ENCODE data around the gene DCAKD. TPM values are rescaled to one million over a fixed set of nuclear protein-coding genes. Genes with fewer than 3 reads are reported as not detected.

DCAKD gene
- total RNA-seq, 5 donors from 2014 or later (not counting 1 experiment from before 2014, with no cell fraction given), result 18.7 to 40.7 (median 29.7) TPM

- DNase-seq, result no peak
- H3K27ac Mint-ChIP-seq, result no peak overlapping the region
- H3K4me1 Mint-ChIP-seq, result peaks cover 0 to 2% (median 0%) of the 10 kb centered on the region in 3 donors
- Histone ChIP-seq H3K4me1 (ENCODE audit: control insufficient read depth in 1 of 2, extremely low read depth in 1 of 2, insufficient read depth in 2 of 2, low read length in 2 of 2) (peaks cover 0 to under 1% of the 10 kb centered on the region in 2 experiments), H3K9me3 (no peaks in the 10 kb centered on the region), H3K4me3 (ENCODE audit: control insufficient read depth in 1 of 2, extremely low read depth in 1 of 2, low read length in 1 of 2) (no peak overlapping the region), H3K27ac (ENCODE audit: low read length) (no peak overlapping the region), H3K36me3 (ENCODE audit: control insufficient read depth in 2 of 2, extremely low read depth in 1 of 2, insufficient read depth in 1 of 2, low read length in 1 of 2) (no peaks in the 10 kb centered on the region), H3K27me3 (replicated peaks in 1 of 2; ENCODE audit: control insufficient read depth in 2 of 2, extremely low read depth in 1 of 2, insufficient read depth in 2 of 2, low read length in 1 of 2) (peaks cover 0 to 37% of the 10 kb centered on the region in 2 experiments)
- H3K36me3 Mint-ChIP-seq, result no peaks in the 10 kb centered on the region
- WGBS (ENCODE audit: insufficient coverage), result 82% methylated on average over 8 of the region's 17 CpGs
- POLR2A ChIA-PET, result interaction anchor here in 1 of 2 donors (0.6 kb wide), 1 partner anchor 83 kb away, joined by 3 read pairs; no protein-coding TSS in a partner anchor
- peaks cover 13 to 29% of the 10 kb centered on the region in 2 donors for H3K27me3 Mint-ChIP-seq
- CTCF ChIA-PET, result no interaction called here
- no peaks in the 10 kb centered on the region for H3K9me3 Mint-ChIP-seq
- no peak for ATAC-seq (replicated peaks in 1 of 4)
- H3K4me3 Mint-ChIP-seq, result no peak overlapping the region
Measured at GRCh38 chr17:45013021-45013997, 38.1 kb downstream of the DCAKD start.

- no peak overlapping the region for H3K4me3 Mint-ChIP-seq
- Histone ChIP-seq H3K4me3 (ENCODE audit: control insufficient read depth in 1 of 2, extremely low read depth in 1 of 2, low read length in 1 of 2) (no peak overlapping the region), H3K9me3 (no peaks in the 10 kb centered on the region), H3K36me3 (ENCODE audit: control insufficient read depth in 2 of 2, extremely low read depth in 1 of 2, insufficient read depth in 1 of 2, low read length in 1 of 2) (no peaks in the 10 kb centered on the region), H3K4me1 (ENCODE audit: control insufficient read depth in 1 of 2, extremely low read depth in 1 of 2, insufficient read depth in 2 of 2, low read length in 2 of 2) (no peaks in the 10 kb centered on the region), H3K27me3 (replicated peaks in 1 of 2; ENCODE audit: control insufficient read depth in 2 of 2, extremely low read depth in 1 of 2, insufficient read depth in 2 of 2, low read length in 1 of 2) (peaks cover 0 to 34% of the 10 kb centered on the region in 2 experiments), H3K27ac (ENCODE audit: low read length) (no peak overlapping the region)
- no peaks in the 10 kb centered on the region for H3K36me3 Mint-ChIP-seq
- H3K27ac Mint-ChIP-seq, result no peak overlapping the region
- H3K9me3 Mint-ChIP-seq, result no peaks in the 10 kb centered on the region
- ChIA-PET CTCF (no interaction called here), POLR2A (no interaction called here)
- ATAC-seq (replicated peaks in 1 of 4) (no peak), DNase-seq (no peak)
- H3K27me3 Mint-ChIP-seq, result peaks cover 6 to 35% of the 10 kb centered on the region in 2 donors
- WGBS (ENCODE audit: insufficient coverage), result no CpG with 5 or more reads among the region's 1 CpG
- no peaks in the 10 kb centered on the region for H3K4me1 Mint-ChIP-seq
Measured at GRCh38 chr17:45011767-45012166, 39.7 kb downstream of the DCAKD start.

- Histone ChIP-seq H3K36me3 (ENCODE audit: control insufficient read depth in 2 of 2, extremely low read depth in 1 of 2, insufficient read depth in 1 of 2, low read length in 1 of 2) (no peaks in the 10 kb centered on the region), H3K9me3 (no peaks in the 10 kb centered on the region), H3K4me1 (ENCODE audit: control insufficient read depth in 1 of 2, extremely low read depth in 1 of 2, insufficient read depth in 2 of 2, low read length in 2 of 2) (no peaks in the 10 kb centered on the region), H3K4me3 (ENCODE audit: control insufficient read depth in 1 of 2, extremely low read depth in 1 of 2, low read length in 1 of 2) (no peak overlapping the region), H3K27ac (ENCODE audit: low read length) (no peak overlapping the region), H3K27me3 (replicated peaks in 1 of 2; ENCODE audit: control insufficient read depth in 2 of 2, extremely low read depth in 1 of 2, insufficient read depth in 2 of 2, low read length in 1 of 2) (peaks cover 0 to 32% of the 10 kb centered on the region in 2 experiments)
- 68% methylated on average over 6 of the region's 13 CpGs for WGBS (ENCODE audit: insufficient coverage)
- DNase-seq, result no peak
- H3K4me3 Mint-ChIP-seq, result no peak overlapping the region
- peaks cover 0 to 25% of the 10 kb centered on the region in 2 donors for H3K27me3 Mint-ChIP-seq
- POLR2A ChIA-PET, result interaction anchor here (0.6 to 0.7 kb wide), 2 partner anchors 93 to 393 kb away, joined by 3 to 5 read pairs; no protein-coding TSS in a partner anchor
- H3K27ac Mint-ChIP-seq, result no peak overlapping the region
- ATAC-seq (replicated peaks in 1 of 4), result no peak
- H3K36me3 Mint-ChIP-seq, result no peaks in the 10 kb centered on the region
- no peaks in the 10 kb centered on the region for H3K4me1 Mint-ChIP-seq
- CTCF ChIA-PET, result no interaction called here
- no peaks in the 10 kb centered on the region for H3K9me3 Mint-ChIP-seq
Measured at GRCh38 chr17:45009676-45010467, 41.6 kb downstream of the DCAKD start.

- peaks cover 0 to 25% of the 10 kb centered on the region in 2 donors for H3K27me3 Mint-ChIP-seq
- ChIA-PET CTCF (no interaction called here), POLR2A (no interaction called here)
Measured at GRCh38 chr17:45008216-45008615, 43.2 kb downstream of the DCAKD start.

GRCh38 chr17:45006927-45007461 is 44.4 kb downstream of the DCAKD start:
- Mint-ChIP-seq H3K27ac (no peak overlapping the region), H3K27me3 (peaks cover 0 to 25% of the 10 kb centered on the region in 2 donors), H3K9me3 (no peaks in the 10 kb centered on the region), H3K4me1 (no peaks in the 10 kb centered on the region), H3K4me3 (no peak overlapping the region), H3K36me3 (no peaks in the 10 kb centered on the region)
- Histone ChIP-seq H3K9me3 (no peaks in the 10 kb centered on the region), H3K36me3 (ENCODE audit: control insufficient read depth in 2 of 2, extremely low read depth in 1 of 2, insufficient read depth in 1 of 2, low read length in 1 of 2) (no peaks in the 10 kb centered on the region), H3K27ac (ENCODE audit: low read length) (no peak overlapping the region), H3K4me3 (ENCODE audit: control insufficient read depth in 1 of 2, extremely low read depth in 1 of 2, low read length in 1 of 2) (no peak overlapping the region), H3K27me3 (replicated peaks in 1 of 2; ENCODE audit: control insufficient read depth in 2 of 2, extremely low read depth in 1 of 2, insufficient read depth in 2 of 2, low read length in 1 of 2) (peaks cover 2 to 28% of the 10 kb centered on the region in 2 experiments), H3K4me1 (ENCODE audit: control insufficient read depth in 1 of 2, extremely low read depth in 1 of 2, insufficient read depth in 2 of 2, low read length in 2 of 2) (no peaks in the 10 kb centered on the region)
- ChIA-PET CTCF (interaction anchor here in 1 of 2 donors (0.7 kb wide), 1 partner anchor 93 kb away, joined by 3 read pairs; no protein-coding TSS in a partner anchor), POLR2A (no interaction called here)
- WGBS (ENCODE audit: insufficient coverage), result 84% methylated on average over 2 of the region's 10 CpGs
- DNase-seq, result no peak
- ATAC-seq (replicated peaks in 1 of 4), result no peak

More at GRCh38 chr17:45008216-45008615, 43.2 kb downstream of the DCAKD start:
- Histone ChIP-seq H3K36me3 (ENCODE audit: control insufficient read depth in 2 of 2, extremely low read depth in 1 of 2, insufficient read depth in 1 of 2, low read length in 1 of 2) (no peaks in the 10 kb centered on the region), H3K9me3 (no peaks in the 10 kb centered on the region), H3K27ac (ENCODE audit: low read length) (no peak overlapping the region), H3K27me3 (replicated peaks in 1 of 2; ENCODE audit: control insufficient read depth in 2 of 2, extremely low read depth in 1 of 2, insufficient read depth in 2 of 2, low read length in 1 of 2) (peaks cover 2 to 32% of the 10 kb centered on the region in 2 experiments), H3K4me1 (ENCODE audit: control insufficient read depth in 1 of 2, extremely low read depth in 1 of 2, insufficient read depth in 2 of 2, low read length in 2 of 2) (no peaks in the 10 kb centered on the region), H3K4me3 (ENCODE audit: control insufficient read depth in 1 of 2, extremely low read depth in 1 of 2, low read length in 1 of 2) (no peak overlapping the region)
- ATAC-seq (replicated peaks in 1 of 4), result no peak
- H3K36me3 Mint-ChIP-seq, result no peaks in the 10 kb centered on the region
- no peak overlapping the region for H3K4me3 Mint-ChIP-seq
- H3K4me1 Mint-ChIP-seq, result no peaks in the 10 kb centered on the region
- no peaks in the 10 kb centered on the region for H3K9me3 Mint-ChIP-seq
- 67% methylated on average over 7 of the region's 10 CpGs for WGBS (ENCODE audit: insufficient coverage)
- H3K27ac Mint-ChIP-seq, result no peak overlapping the region
- DNase-seq, result no peak

GRCh38 chr17:45005700-45006099 is 45.7 kb downstream of the DCAKD start:
- H3K4me1 ChIP-seq (ENCODE audit: control insufficient read depth in 1 of 2, extremely low read depth in 1 of 2, insufficient read depth in 2 of 2, low read length in 2 of 2), result no peaks in the 10 kb centered on the region
- CTCF ChIA-PET, result interaction anchor here in 1 of 2 donors (0.6 kb wide), 1 partner anchor 22 kb away, joined by 3 read pairs; no protein-coding TSS in a partner anchor
- H3K27ac ChIP-seq (ENCODE audit: low read length), result no peak overlapping the region
- no CpG with 5 or more reads among the region's 2 CpGs for WGBS (ENCODE audit: insufficient coverage)
- Mint-ChIP-seq H3K9me3 (no peaks in the 10 kb centered on the region), H3K36me3 (no peaks in the 10 kb centered on the region), H3K27ac (no peak overlapping the region), H3K4me1 (no peaks in the 10 kb centered on the region), H3K4me3 (no peak overlapping the region), H3K27me3 (peaks cover 0 to 24% of the 10 kb centered on the region in 2 donors)
- no peaks in the 10 kb centered on the region for H3K9me3 ChIP-seq
- peaks cover 0 to 3% of the 10 kb centered on the region in 2 donors for H3K36me3 ChIP-seq (ENCODE audit: control insufficient read depth in 2 of 2, extremely low read depth in 1 of 2, insufficient read depth in 1 of 2, low read length in 1 of 2)
- H3K27me3 ChIP-seq (replicated peaks in 1 of 2; ENCODE audit: control insufficient read depth in 2 of 2, extremely low read depth in 1 of 2, insufficient read depth in 2 of 2, low read length in 1 of 2), result peaks cover 2 to 36% of the 10 kb centered on the region in 2 experiments
- POLR2A ChIA-PET, result no interaction called here
- H3K4me3 ChIP-seq (ENCODE audit: control insufficient read depth in 1 of 2, extremely low read depth in 1 of 2, low read length in 1 of 2), result no peak overlapping the region
- DNase-seq (no peak), ATAC-seq (replicated peaks in 1 of 4) (no peak)
